ENCODE results near the gene B4GALT6. TPM values are rescaled to one million over a fixed set of nuclear protein-coding genes. Genes with fewer than 3 reads are reported as not detected.

Gene B4GALT6
- total RNA-seq, 2 experiments from 2014 or later = 4.0 to 6.5 TPM

GRCh38 chr18:31678425-31678824, 6.0 kb downstream of the B4GALT6 start:
- CTCF ChIA-PET = interaction anchor here (1.0 kb wide), 1 partner anchor 11 kb away, joined by 3 read pairs; no protein-coding TSS in a partner anchor
- H3K27ac Mint-ChIP-seq = no peak overlapping the region
- no peaks in the 10 kb centered on the region for H3K36me3 Mint-ChIP-seq (ENCODE audit: low read depth)
- H3K9me3 Mint-ChIP-seq (ENCODE audit: low read depth) = no peaks in the 10 kb centered on the region
- ATAC-seq = no peak
- H3K27me3 Mint-ChIP-seq = peaks cover 18% of the 10 kb centered on the region
- H3K4me3 Mint-ChIP-seq = no peak overlapping the region
- no peak for DNase-seq
- POLR2A ChIA-PET = no interaction called here
- H3K4me1 Mint-ChIP-seq = peaks cover 7% of the 10 kb centered on the region
- intact Hi-C loops (cut with DNase I, micrococcal nuclease) = no loop called here

GRCh38 chr18:31677592-31677991, 6.8 kb downstream of the B4GALT6 start:
- ChIA-PET CTCF (interaction anchor here (0.8 to 1.6 kb wide), 4 partner anchors 9 to 121 kb away, joined by 3 to 4 read pairs (median 3); no protein-coding TSS in a partner anchor), POLR2A (no interaction called here)
- intact Hi-C loops (cut with DNase I, micrococcal nuclease) = no loop called here

GRCh38 chr18:31675404-31675803, 9.0 kb downstream of the B4GALT6 start:
- H3K27me3 Mint-ChIP-seq = peaks cover 9% of the 10 kb centered on the region
- no peak overlapping the region for H3K27ac Mint-ChIP-seq
- no peaks in the 10 kb centered on the region for H3K36me3 Mint-ChIP-seq (ENCODE audit: low read depth)
- CTCF ChIA-PET = no interaction called here
- no peak overlapping the region for H3K4me3 Mint-ChIP-seq
- no peaks in the 10 kb centered on the region for H3K9me3 Mint-ChIP-seq (ENCODE audit: low read depth)
- intact Hi-C loops (cut with DNase I, micrococcal nuclease) = no loop called here
- H3K4me1 Mint-ChIP-seq = peaks cover 2% of the 10 kb centered on the region
- POLR2A ChIA-PET = no interaction called here
- DNase-seq = no peak
- ATAC-seq = no peak

More at GRCh38 chr18:31677592-31677991, 6.8 kb downstream of the B4GALT6 start:
- H3K27ac Mint-ChIP-seq = no peak overlapping the region
- DNase-seq (no peak), ATAC-seq (no peak)
- no peaks in the 10 kb centered on the region for H3K9me3 Mint-ChIP-seq (ENCODE audit: low read depth)
- H3K4me1 Mint-ChIP-seq = peaks cover 6% of the 10 kb centered on the region
- H3K36me3 Mint-ChIP-seq (ENCODE audit: low read depth) = no peaks in the 10 kb centered on the region
- H3K4me3 Mint-ChIP-seq = no peak overlapping the region
- peaks cover 14% of the 10 kb centered on the region for H3K27me3 Mint-ChIP-seq

DNA sequence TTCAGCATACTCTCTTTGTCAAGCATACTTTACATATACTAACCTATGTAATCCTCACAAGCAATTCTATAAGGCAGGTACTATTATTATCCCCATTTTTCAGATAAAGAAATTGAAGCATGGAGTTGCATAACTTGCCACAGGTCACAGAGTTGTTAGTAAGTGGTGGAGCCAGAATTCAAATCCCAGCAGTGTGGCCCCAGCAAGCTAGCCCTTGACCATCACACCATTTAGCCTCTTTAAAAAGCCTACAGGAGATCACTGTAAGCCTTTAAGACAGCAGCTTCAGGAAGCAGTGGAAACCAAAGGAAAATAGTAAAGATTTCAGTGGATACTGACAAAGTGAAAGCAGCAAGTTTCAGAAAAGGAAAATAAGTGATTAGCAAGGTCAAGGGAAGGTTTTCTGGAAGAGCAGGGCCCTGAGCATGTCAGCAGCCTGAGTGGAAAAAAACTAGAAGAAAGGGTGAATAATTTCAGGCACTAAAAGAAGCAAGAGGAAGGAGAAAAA, 11.7 kb downstream of the B4GALT6 start:
- POLR2A ChIA-PET = no interaction called here
- Mint-ChIP-seq H3K36me3 (ENCODE audit: low read depth) (no peaks in the 10 kb centered on the region), H3K4me1 (no peaks in the 10 kb centered on the region), H3K27me3 (peaks cover 9% of the 10 kb centered on the region), H3K4me3 (no peak overlapping the region), H3K9me3 (ENCODE audit: low read depth) (no peaks in the 10 kb centered on the region), H3K27ac (no peak overlapping the region)
- CTCF ChIA-PET = no interaction called here
- intact Hi-C loops (cut with DNase I, micrococcal nuclease) = no loop called here
- DNase-seq (no peak), ATAC-seq (no peak)

DNA sequence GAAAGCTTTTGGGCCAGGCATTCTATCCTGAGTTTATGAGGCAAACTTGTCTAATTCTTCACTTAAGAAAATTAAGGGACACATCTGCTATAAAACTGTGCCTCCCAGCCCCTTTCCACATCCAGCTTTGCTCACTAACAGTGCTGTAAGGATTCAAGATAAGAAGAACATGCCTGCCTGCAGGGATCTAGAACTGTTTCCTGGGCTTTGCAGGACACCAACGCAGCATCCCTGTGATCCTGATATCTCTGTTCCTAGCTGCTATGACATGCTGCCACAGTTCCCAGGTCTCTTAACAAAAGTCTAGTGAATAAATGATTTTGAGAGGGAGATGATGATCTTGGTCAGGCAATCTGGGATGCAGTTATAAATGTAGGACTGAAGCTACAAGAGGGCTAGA, 12.4 kb downstream of the B4GALT6 start:
- DNase-seq (no peak), ATAC-seq (no peak)
- ChIA-PET POLR2A (no interaction called here), CTCF (interaction anchor here (0.6 to 1.1 kb wide), 2 partner anchors 9 to 307 kb away, joined by 3 to 4 read pairs; no protein-coding TSS in a partner anchor)
- H3K9me3 Mint-ChIP-seq (ENCODE audit: low read depth) = no peaks in the 10 kb centered on the region
- no peaks in the 10 kb centered on the region for H3K36me3 Mint-ChIP-seq (ENCODE audit: low read depth)
- H3K27me3 Mint-ChIP-seq = peaks cover 9% of the 10 kb centered on the region
- H3K4me3 Mint-ChIP-seq = no peak overlapping the region
- intact Hi-C loops (cut with DNase I, micrococcal nuclease) = no loop called here
- H3K4me1 Mint-ChIP-seq = no peaks in the 10 kb centered on the region
- no peak overlapping the region for H3K27ac Mint-ChIP-seq

DNA sequence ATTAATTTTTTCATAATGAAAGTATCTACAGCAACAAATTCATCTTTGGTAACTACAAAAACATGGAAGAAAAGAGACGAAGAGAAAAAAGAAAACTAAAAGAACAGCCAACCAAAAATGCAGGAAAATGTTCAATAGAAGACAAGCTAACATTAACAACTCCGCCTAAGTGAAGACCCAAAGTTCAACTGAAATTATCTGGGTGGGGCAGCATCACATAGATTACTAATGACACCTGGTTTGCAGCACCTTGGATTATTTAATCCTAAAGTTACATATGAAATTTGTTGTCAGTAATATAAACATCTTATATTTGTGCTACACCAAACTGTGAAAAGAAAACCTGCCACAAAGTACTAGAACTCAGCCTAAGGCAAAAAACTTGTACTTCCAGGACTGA, 14.8 kb downstream of the B4GALT6 start:
- ChIA-PET CTCF (interaction anchor here (0.6 kb wide), 1 partner anchor 76 kb away, joined by 4 read pairs; no protein-coding TSS in a partner anchor), POLR2A (no interaction called here)
- no peak overlapping the region for H3K4me3 Mint-ChIP-seq
- H3K36me3 Mint-ChIP-seq (ENCODE audit: low read depth) = no peaks in the 10 kb centered on the region
- H3K27me3 Mint-ChIP-seq = peaks cover 6% of the 10 kb centered on the region
- DNase-seq (no peak), ATAC-seq (no peak)
- no peaks in the 10 kb centered on the region for H3K4me1 Mint-ChIP-seq
- intact Hi-C loops (cut with DNase I, micrococcal nuclease) = no loop called here
- no peak overlapping the region for H3K27ac Mint-ChIP-seq
- no peaks in the 10 kb centered on the region for H3K9me3 Mint-ChIP-seq (ENCODE audit: low read depth)

DNA sequence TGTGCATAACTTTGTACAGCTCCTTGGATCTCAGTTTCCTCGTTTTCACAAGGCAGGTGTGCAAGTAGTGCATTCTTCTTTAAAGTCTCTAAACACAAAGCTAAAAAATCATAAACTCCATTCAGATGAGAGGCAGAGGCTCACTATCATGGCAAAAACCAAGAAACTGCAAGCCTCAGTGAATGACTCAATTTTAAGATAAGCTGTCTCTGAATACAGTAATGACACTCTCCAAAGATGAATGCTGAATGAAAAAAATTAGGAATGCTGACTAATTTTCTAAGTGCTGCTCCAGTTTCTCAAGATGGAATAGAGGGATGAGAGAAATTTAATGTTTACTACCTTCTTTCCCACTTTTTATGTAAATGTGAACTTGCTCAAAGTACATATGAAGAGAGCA, 17.2 kb downstream of the B4GALT6 start:
- intact Hi-C loops (cut with DNase I, micrococcal nuclease) = no loop called here
- POLR2A ChIA-PET = no interaction called here
- ATAC-seq = no peak
- H3K4me1 Mint-ChIP-seq = no peaks in the 10 kb centered on the region
- H3K36me3 Mint-ChIP-seq (ENCODE audit: low read depth) = no peaks in the 10 kb centered on the region
- no peak overlapping the region for H3K27ac Mint-ChIP-seq
- no peak overlapping the region for H3K4me3 Mint-ChIP-seq
- DNase-seq = no peak
- H3K9me3 Mint-ChIP-seq (ENCODE audit: low read depth) = no peaks in the 10 kb centered on the region
- peaks cover 6% of the 10 kb centered on the region for H3K27me3 Mint-ChIP-seq
- CTCF ChIA-PET = interaction anchor here (0.7 to 1.4 kb wide), 2 partner anchors 11 to 13 kb away, joined by 3 to 4 read pairs; no protein-coding TSS in a partner anchor

GRCh38 chr18:31666055-31666454, 18.3 kb downstream of the B4GALT6 start:
- Mint-ChIP-seq H3K27ac (no peak overlapping the region), H3K36me3 (ENCODE audit: low read depth) (no peaks in the 10 kb centered on the region), H3K4me3 (no peak overlapping the region), H3K27me3 (peaks cover 5% of the 10 kb centered on the region), H3K9me3 (ENCODE audit: low read depth) (no peaks in the 10 kb centered on the region), H3K4me1 (no peaks in the 10 kb centered on the region)
- ChIA-PET CTCF (no interaction called here), POLR2A (no interaction called here)
- intact Hi-C loops (cut with DNase I, micrococcal nuclease) = no loop called here
- no peak for ATAC-seq
- DNase-seq = no peak

- intact Hi-C loops (cut with DNase I, micrococcal nuclease) = no loop called here
- ChIA-PET POLR2A (no interaction called here), CTCF (no interaction called here)
- peaks cover 2% of the 10 kb centered on the region for H3K27me3 Mint-ChIP-seq
- no peak overlapping the region for H3K4me3 Mint-ChIP-seq
- no peak overlapping the region for H3K27ac Mint-ChIP-seq
- no peak for DNase-seq
- H3K4me1 Mint-ChIP-seq = peaks cover 7% of the 10 kb centered on the region
- no peak for ATAC-seq
- no peaks in the 10 kb centered on the region for H3K36me3 Mint-ChIP-seq (ENCODE audit: low read depth)
- no peaks in the 10 kb centered on the region for H3K9me3 Mint-ChIP-seq (ENCODE audit: low read depth)
Measured at GRCh38 chr18:31664101-31664500, 20.3 kb downstream of the B4GALT6 start.

GRCh38 chr18:31661965-31662364, 22.4 kb downstream of the B4GALT6 start:
- Mint-ChIP-seq H3K27me3 (no peaks in the 10 kb centered on the region), H3K36me3 (ENCODE audit: low read depth) (no peaks in the 10 kb centered on the region), H3K27ac (no peak overlapping the region), H3K9me3 (ENCODE audit: low read depth) (no peaks in the 10 kb centered on the region), H3K4me3 (no peak overlapping the region), H3K4me1 (peaks cover 22% of the 10 kb centered on the region)
- no peak for DNase-seq
- ChIA-PET POLR2A (no interaction called here), CTCF (no interaction called here)
- intact Hi-C loops (cut with DNase I, micrococcal nuclease) = no loop called here
- no peak for ATAC-seq

DNA sequence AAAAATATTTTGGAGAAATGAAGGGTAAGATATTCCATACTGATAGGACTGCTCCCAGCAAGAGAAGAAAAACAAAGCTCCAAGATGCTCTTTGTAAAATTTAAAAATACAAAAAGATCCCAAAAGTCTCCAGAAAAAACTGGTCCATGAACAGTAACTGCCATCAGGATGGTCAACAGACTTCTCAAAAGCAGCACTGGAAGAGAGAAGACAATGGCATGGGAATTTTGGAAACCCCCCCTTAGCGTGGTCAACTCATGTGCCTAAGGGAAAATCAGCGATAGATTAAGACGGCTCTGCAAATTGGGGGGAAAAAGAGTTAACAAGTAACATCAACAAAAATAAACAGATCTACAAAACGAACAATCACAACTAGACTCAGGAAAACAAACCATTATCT, 23.6 kb downstream of the B4GALT6 start:
- Mint-ChIP-seq H3K4me3 (no peak overlapping the region), H3K4me1 (peaks cover 22% of the 10 kb centered on the region), H3K9me3 (ENCODE audit: low read depth) (no peaks in the 10 kb centered on the region), H3K27ac (no peak overlapping the region), H3K36me3 (ENCODE audit: low read depth) (no peaks in the 10 kb centered on the region), H3K27me3 (no peaks in the 10 kb centered on the region)
- POLR2A ChIA-PET = no interaction called here
- intact Hi-C loops (cut with DNase I, micrococcal nuclease) = no loop called here
- CTCF ChIA-PET = interaction anchor here (0.6 kb wide), 1 partner anchor 10 kb away, joined by 3 read pairs; no protein-coding TSS in a partner anchor
- DNase-seq = no peak
- no peak for ATAC-seq

GRCh38 chr18:31659576-31660177, 24.7 kb downstream of the B4GALT6 start:
- POLR2A ChIA-PET = no interaction called here
- ATAC-seq (no peak), DNase-seq (no peak)
- intact Hi-C loops (cut with DNase I, micrococcal nuclease) = loop anchor here (1.0 to 10.0 kb wide), 5 partner anchors 25 to 435 kb away; partner anchors contain the start of genes B4GALT6 (in 1 of the 2), RNF138 (in 1 of the 2) and TRAPPC8 (in 1 of the 2)
- CTCF ChIA-PET = interaction anchor here (1.3 to 1.5 kb wide), 2 partner anchors 9 to 25 kb away, joined by 3 to 5 read pairs; partner anchors contain the start of gene B4GALT6
- no peaks in the 10 kb centered on the region for H3K36me3 Mint-ChIP-seq (ENCODE audit: low read depth)
- H3K4me1 Mint-ChIP-seq = peaks cover 22% of the 10 kb centered on the region
- H3K27ac Mint-ChIP-seq = peak overlapping the region; percentile 35
- no peak overlapping the region for H3K4me3 Mint-ChIP-seq
- H3K9me3 Mint-ChIP-seq (ENCODE audit: low read depth) = no peaks in the 10 kb centered on the region
- H3K27me3 Mint-ChIP-seq = peaks cover 2% of the 10 kb centered on the region
